HepG2 (cell line): ENCODE data around the gene NEDD4L. TPM values are rescaled to one million over a fixed set of nuclear protein-coding genes. Genes with fewer than 3 reads are reported as not detected.

ENCODE experiments used
- ATRX ChIP-seq: sonication (generic); formaldehyde crosslinking; IDR thresholded peaks from 2 replicates; pipeline ENCODE4 v1.4.0; 2020; ENCODE audit warnings: missing genetic modification reagents, borderline replicate concordance
- BORCS8-MEF2B ChIP-seq: sonication (generic); formaldehyde crosslinking; IDR thresholded peaks from 2 replicates; pipeline ENCODE4 v1.8.0; 2022; ENCODE audit warnings: mild to moderate bottlenecking, missing genetic modification reagents
- CCAR2 ChIP-seq: fragments of 200-400 bp; formaldehyde crosslinking; optimal IDR thresholded peaks from 2 replicates; pipeline ENCODE3; 2018; ENCODE audit warnings: low read depth, mild to moderate bottlenecking, low read length, moderate library complexity
- CENPBD1 ChIP-seq: sonication (generic); formaldehyde crosslinking; IDR thresholded peaks from 2 replicates; pipeline ENCODE4 v1.8.0; 2022; ENCODE audit warnings: missing genetic modification reagents, low read depth, mild to moderate bottlenecking, borderline replicate concordance
- CREM ChIP-seq, 2 experiments: sonication (generic) in 1 of 2; formaldehyde crosslinking in 1 of 2; IDR thresholded peaks; 2 replicates each; pipeline versions ENCODE4 v1.4.0 to v1.6.1; 2016 to 2020; ENCODE audit warnings: antibody characterized with exemption in 1 of 2, mild to moderate bottlenecking in 1 of 2, missing genetic modification reagents in 1 of 2
- EP300 ChIP-seq, 3 experiments: sonication (generic) in 1 of 3; formaldehyde crosslinking in 1 of 3; IDR thresholded peaks; 2 replicates each; pipeline versions ENCODE4 v1.5.1 to v1.6.1; 2011 to 2020; ENCODE audit warnings: low read depth in 2 of 3, low read length in 2 of 3, borderline replicate concordance in 1 of 3, improper control_type of control experiment in 1 of 3, mild to moderate bottlenecking in 1 of 3, missing genetic modification reagents in 1 of 3, moderate library complexity in 1 of 3
- ERF ChIP-seq: IDR thresholded peaks from 2 replicates; pipeline ENCODE4 v1.6.1; 2018; ENCODE audit warnings: missing biosample characterization, missing genetic modification reagents
- GMEB1 ChIP-seq: sonication (generic); formaldehyde crosslinking; IDR thresholded peaks from 2 replicates; pipeline ENCODE4 v1.5.1; 2020; ENCODE audit warnings: missing genetic modification reagents, mild to moderate bottlenecking, borderline replicate concordance
- KIAA2018 ChIP-seq: sonication (generic); formaldehyde crosslinking; IDR thresholded peaks from 2 replicates; pipeline ENCODE4 v1.5.0; 2020; ENCODE audit warnings: mild to moderate bottlenecking, missing genetic modification reagents, borderline replicate concordance
- KLF12 ChIP-seq: sonication (generic); formaldehyde crosslinking; IDR thresholded peaks from 2 replicates; pipeline ENCODE4 v1.4.0; 2020; ENCODE audit warnings: missing genetic modification reagents, borderline replicate concordance
- MED1 ChIP-seq: sonication (generic); formaldehyde crosslinking; IDR thresholded peaks from 2 replicates; pipeline ENCODE4 v1.4.0; 2020; ENCODE audit warnings: missing genetic modification reagents
- MYNN ChIP-seq: sonication (generic); formaldehyde crosslinking; IDR thresholded peaks from 2 replicates; pipeline ENCODE4 v1.4.0; 2020; ENCODE audit warnings: mild to moderate bottlenecking, low read depth, missing genetic modification reagents
- NCOA2 ChIP-seq: sonication (generic); formaldehyde crosslinking; IDR thresholded peaks from 2 replicates; pipeline ENCODE4 v1.8.0; 2022; ENCODE audit warnings: inconsistent platforms
- NRL ChIP-seq: sonication (generic); formaldehyde crosslinking; IDR thresholded peaks from 2 replicates; pipeline ENCODE4 v1.5.0; 2020; ENCODE audit warnings: missing genetic modification reagents, mild to moderate bottlenecking, moderate library complexity, borderline replicate concordance
- POGZ ChIP-seq: sonication (generic); formaldehyde crosslinking; IDR thresholded peaks from 2 replicates; pipeline ENCODE4 v1.4.0; 2020; ENCODE audit warnings: mild to moderate bottlenecking, missing genetic modification reagents
- RXRA ChIP-seq: sonication (generic); formaldehyde crosslinking; IDR thresholded peaks from 2 replicates; pipeline ENCODE4 v1.5.1; 2020; ENCODE audit warnings: missing genetic modification reagents
- SYNCRIP ChIP-seq: fragments of 200-400 bp; formaldehyde crosslinking; IDR thresholded peaks from 2 replicates; pipeline ENCODE4 v1.6.1; 2018; ENCODE audit warnings: mild to moderate bottlenecking, low read depth, low read length; ENCODE audit not compliant: insufficient read depth
- THAP11 ChIP-seq: IDR thresholded peaks from 2 replicates; pipeline ENCODE4 v1.6.1; 2016; ENCODE audit warnings: missing biosample characterization, missing genetic modification reagents
- ZNF253 ChIP-seq: sonication (generic); formaldehyde crosslinking; IDR thresholded peaks from 2 replicates; pipeline ENCODE4 v1.8.0; 2022; ENCODE audit warnings: mild to moderate bottlenecking, missing genetic modification reagents, borderline replicate concordance
- ZNF773 ChIP-seq: sonication (generic); formaldehyde crosslinking; IDR thresholded peaks from 2 replicates; pipeline ENCODE4 v1.4.0; 2020; ENCODE audit warnings: missing genetic modification reagents, borderline replicate concordance
- ZSCAN9 ChIP-seq: IDR thresholded peaks from 2 replicates; pipeline ENCODE4 v1.6.1; 2016; ENCODE audit warnings: borderline replicate concordance
- polyA plus RNA-seq, 8 experiments: library from polyadenylated mRNA; depleted of rRNA in 3 of 8; stranded (reverse) in 7 of 8; unstranded in 1 of 8; fragments of >200 nt; fragmentation: Illumina TruSeq in 4 of 8; extraction: Trizol in 4 of 8; gene quantifications; 2 replicates each; pipeline versions ENCODE4 v1.2.1 to v1.2.3, GENCODE V29; 2011 to 2016; ENCODE audit warnings: low read depth in 4 of 8, missing spikeins in 1 of 8, mixed read lengths in 1 of 8; ENCODE audit not compliant: insufficient read depth in 1 of 8
- total RNA-seq, 5 experiments: library from RNA; depleted of rRNA; stranded (reverse); fragments of >200 nt; fragmentation: Illumina TruSeq; extraction: Trizol; gene quantifications; 2 replicates each; pipeline ENCODE4 v1.2.3, GENCODE V29; 2016; ENCODE audit warnings: low read depth in 1 of 5

The NEDD4L gene
- total and polyA plus RNA-seq, 2 of the 13 experiments (the other 11 are each of a cell fraction or from before 2014, with no cell fraction given) = 168 to 390 TPM

GRCh38 chr18:58235001-58235436 is 191.0 kb downstream of the NEDD4L start (continued):
- TF ChIP-seq CREM (IDR thresholded peaks at IDR 0.05) (peak; percentile 31; the same call in 1 of the 2 replicates), CREM (CRISPR knock-in tag; IDR thresholded peaks at IDR 0.05) (no peak), BORCS8-MEF2B (CRISPR knock-in tag) (no peak), ZNF773 (no peak), ZSCAN9 (CRISPR knock-in tag) (no peak), MYNN (CRISPR knock-in tag) (no peak), NRL (CRISPR knock-in tag) (no peak), KIAA2018 (no peak), NCOA2 (no peak), THAP11 (CRISPR knock-in tag) (no peak), EP300 (IDR thresholded peaks at IDR 0.05; ENCODE audit: low read depth in 2 of 2, low read length in 2 of 2) (peak in 1 of 2 experiments; percentile 26; a peak in 1 of 4 replicates), EP300 (CRISPR knock-in tag; IDR thresholded peaks at IDR 0.05; ENCODE audit: borderline replicate concordance) (no peak), ERF (no peak), KLF12 (CRISPR knock-in tag) (no peak), ZNF253 (CRISPR knock-in tag) (no peak), CENPBD1 (no peak), GMEB1 (CRISPR knock-in tag) (no peak), ATRX (CRISPR knock-in tag) (no peak), RXRA (peak; percentile 36; the same call in 1 of the 2 replicates), CCAR2 (no peak), POGZ (no peak), MED1 (CRISPR knock-in tag) (peak; percentile 63), SYNCRIP (no peak)
